Hematopoietic multipotent progenitor cell treated with erythropoietin and hydrocortisone succinate and interleukin-3 and kit ligand, for 15 days (in vitro differentiated cells): ENCODE data around the gene IFNG-AS1.

Experiments used
- DNase-seq: peaks from one replicate; pipeline ENCODE4 v3.0.0-alpha.2; 2015; ENCODE audit warnings: low spot score

IFNG-AS1 gene

GRCh38 chr12:67989184-67989920, at the start of gene IFNG-AS1:
Gene IFNG-AS1, plus strand, starts transcription at chr12:67989447.
- DNase-seq: no peak

GRCh38 chr12:67939611-67940010, 49.6 kb upstream of the IFNG-AS1 start:
- DNase-seq: no peak

- no peak for DNase-seq
Measured at GRCh38 chr12:67940780-67941243, 48.4 kb upstream of the IFNG-AS1 start.

- no peak for DNase-seq
Measured at GRCh38 chr12:67942724-67943123, 46.5 kb upstream of the IFNG-AS1 start.

GRCh38 chr12:67943141-67943892, 45.9 kb upstream of the IFNG-AS1 start:
- peak; percentile 27 for DNase-seq

GRCh38 chr12:67944093-67944492, 45.2 kb upstream of the IFNG-AS1 start:
- no peak for DNase-seq

- no peak for DNase-seq
Measured at GRCh38 chr12:67952787-67953186, 36.5 kb upstream of the IFNG-AS1 start.

GRCh38 chr12:67957383-67957782, 31.9 kb upstream of the IFNG-AS1 start:
- no peak for DNase-seq

- DNase-seq: no peak
Measured at GRCh38 chr12:67958187-67958586, 31.1 kb upstream of the IFNG-AS1 start.

- no peak for DNase-seq
Measured at GRCh38 chr12:67964456-67964855, 24.8 kb upstream of the IFNG-AS1 start.

- DNase-seq: no peak
Measured at GRCh38 chr12:67966560-67966959, 22.7 kb upstream of the IFNG-AS1 start.

- no peak for DNase-seq
Measured at GRCh38 chr12:67968321-67968720, 20.9 kb upstream of the IFNG-AS1 start.

GRCh38 chr12:67968725-67969124, 20.5 kb upstream of the IFNG-AS1 start:
- no peak for DNase-seq

GRCh38 chr12:67969134-67969802, 20.0 kb upstream of the IFNG-AS1 start:
- DNase-seq: no peak

- no peak for DNase-seq
Measured at GRCh38 chr12:67977668-67978067, 11.6 kb upstream of the IFNG-AS1 start.

GRCh38 chr12:67980391-67980790, 8.9 kb upstream of the IFNG-AS1 start:
- no peak for DNase-seq

GRCh38 chr12:67981287-67982162, 7.7 kb upstream of the IFNG-AS1 start:
- no peak for DNase-seq

- no peak for DNase-seq
Measured at GRCh38 chr12:67982164-67982563, 7.1 kb upstream of the IFNG-AS1 start.

- DNase-seq: no peak
Measured at GRCh38 chr12:67986632-67987031, 2.6 kb upstream of the IFNG-AS1 start.

GRCh38 chr12:67988601-67989021, 636 bp upstream of the IFNG-AS1 start:
- DNase-seq: no peak

- no peak for DNase-seq
Measured at GRCh38 chr12:67991158-67991557, 1.9 kb downstream of the IFNG-AS1 start.

GRCh38 chr12:67993143-67993542, 3.9 kb downstream of the IFNG-AS1 start:
- no peak for DNase-seq
